Measurements from ENCODE around the gene ZXDB. TPM values are rescaled to one million over a fixed set of nuclear protein-coding genes. Genes with fewer than 3 reads are reported as not detected.

Gene ZXDB
- total RNA-seq, 1 experiment from 2014 or later, result 11.9 TPM

- Histone ChIP-seq H3K18ac (ENCODE audit: insufficient read length, low read depth, low read length) (no peak overlapping the region), H2BK15ac (ENCODE audit: low read depth, low read length) (no peak overlapping the region), H2BK5ac (ENCODE audit: insufficient read length, low read length) (no peak overlapping the region), H4K91ac (ENCODE audit: insufficient read length, low read depth, low read length) (no peak overlapping the region), H3K4me1 (ENCODE audit: insufficient read depth, low read length) (no peaks in the 10 kb centered on the region), H3K4ac (ENCODE audit: low read depth, low read length) (no peak overlapping the region), H3K27ac (ENCODE audit: insufficient read length, low read depth, low read length) (no peak overlapping the region), H2BK12ac (ENCODE audit: insufficient read length, low read depth, low read length) (no peak overlapping the region), H3K9ac (ENCODE audit: extremely low read depth, insufficient read length, low read length) (no peak overlapping the region), H4K8ac (replicated peaks; ENCODE audit: insufficient read length, low read depth, low read length) (no peak overlapping the region), H2AK5ac (ENCODE audit: insufficient read length, low read length) (no peak overlapping the region), H3K56ac (ENCODE audit: insufficient read length, low read depth, low read length) (no peak overlapping the region), H3K79me2 (ENCODE audit: insufficient read depth, low read length) (no peaks in the 10 kb centered on the region), H4K5ac (ENCODE audit: insufficient read length, low read depth, low read length) (no peak overlapping the region), H2AFZ (ENCODE audit: low read length) (no peak overlapping the region), H2BK20ac (ENCODE audit: low read depth, low read length, poor library complexity, severe bottlenecking) (no peak overlapping the region), H3K4me2 (ENCODE audit: insufficient read depth, insufficient read length, low read length) (no peak overlapping the region), H2BK120ac (ENCODE audit: low read depth, low read length, poor library complexity, severe bottlenecking) (no peak overlapping the region), H3K27me3 (ENCODE audit: insufficient read depth, low read length) (no peaks in the 10 kb centered on the region), H3K79me1 (ENCODE audit: insufficient read depth, low read depth, low read length, poor library complexity, severe bottlenecking) (no peaks in the 10 kb centered on the region), H3T11ph (ENCODE audit: low read length) (no peak overlapping the region), H3K23me2 (ENCODE audit: insufficient read length, low read depth, low read length, poor library complexity, severe bottlenecking) (no peaks in the 10 kb centered on the region), H3K9me3 (ENCODE audit: control insufficient read depth, low read depth, low read length) (no peaks in the 10 kb centered on the region), H4K20me1 (ENCODE audit: control insufficient read depth, insufficient read depth, insufficient read length) (no peaks in the 10 kb centered on the region), H3K23ac (ENCODE audit: insufficient read length, low read depth, low read length) (no peak overlapping the region), H3K14ac (ENCODE audit: insufficient read depth, low read length) (no peak overlapping the region)
- H3K27ac Mint-ChIP-seq, result peak overlapping the region in 1 of 3 experiments; percentile 64; a peak in 1 of 7 replicates
- H3K9me3 Mint-ChIP-seq, result peaks cover 84 to 87% of the 10 kb centered on the region in 2 experiments
- peaks cover 3% of the 10 kb centered on the region; the same call in 1 of the 2 replicates for H3K27me3 Mint-ChIP-seq (ENCODE audit: low read depth)
- TF ChIP-seq CTCF (conservative IDR thresholded peaks at IDR 0.05), result no peak
- no peaks in the 10 kb centered on the region for H3K4me1 Mint-ChIP-seq
- no peak overlapping the region for H3K4me3 Mint-ChIP-seq
- peaks cover 0 to 7% (median 5%) of the 10 kb centered on the region in 3 experiments; a peak in 5 of 7 replicates for H3K36me3 Mint-ChIP-seq (ENCODE audit: insufficient read depth in 1 of 3, low read depth in 3 of 3)
- DNase-seq, result no peak
- WGBS (ENCODE audit: extremely low coverage, insufficient read length, low lambda C conversion rate), result no CpG with 5 or more reads among the region's 4 CpGs
Observed at GRCh38 chrX:57565198-57565597, 26.6 kb upstream of the ZXDB start.

Measured in H9 (cell line).